OCI-LY3 (cell line): ENCODE measurements around the gene POLRMT.

Experiments used
- H2AFZ ChIP-seq: fragments of 200-600, 300-600 bp; shearing (Covaris generic); 2 replicates; pipeline ENCODE4 v1.6.0; 2014; ENCODE audit warnings: antibody characterized with exemption, low read depth, low read length
- H3K27ac ChIP-seq: fragments of 200-600, 300-600 bp; sonication (generic); 2 replicates; pipeline ENCODE4 v1.5.1; 2014; ENCODE audit warnings: mild to moderate bottlenecking, low read length, moderate library complexity, mixed read lengths
- H3K27me3 ChIP-seq: fragments of 200-600, 300-600 bp; sonication (generic); 2 replicates; pipeline ENCODE4 v1.6.1; 2014; ENCODE audit warnings: low read depth, low read length, mixed read lengths
- H3K36me3 ChIP-seq: fragments of 200-600, 300-600 bp; sonication (generic); replicated peaks from 2 replicates; pipeline ENCODE3; 2014; ENCODE audit warnings: low read depth, low read length, mixed read lengths
- H3K4me1 ChIP-seq: fragments of 300-600, 200-600 bp; sonication (generic); 2 replicates; pipeline ENCODE4 v1.6.1; 2014; ENCODE audit warnings: low read length, mixed read lengths
- H3K4me2 ChIP-seq: fragments of 200-600, 300-600 bp; sonication (generic); 2 replicates; pipeline ENCODE4 v1.6.1; 2014; ENCODE audit warnings: low read length, mixed read lengths
- H3K4me3 ChIP-seq: fragments of 300-600, 200-600 bp; sonication (generic); 2 replicates; pipeline ENCODE4 v1.5.1; 2014; ENCODE audit warnings: antibody characterized with exemption, mild to moderate bottlenecking, low read length, moderate library complexity
- H3K79me2 ChIP-seq: fragments of 300-600, 200-600 bp; shearing (Covaris generic); 2 replicates; pipeline ENCODE4 v1.6.1; 2014; ENCODE audit warnings: mild to moderate bottlenecking, low read length, mixed read lengths
- H3K9ac ChIP-seq: fragments of 300-600, 200-600 bp; shearing (Covaris generic); 2 replicates; pipeline ENCODE4 v1.6.0; 2014; ENCODE audit warnings: mild to moderate bottlenecking, low read length, moderate library complexity
- H3K9me3 ChIP-seq: fragments of 200-600, 300-600 bp; shearing (Covaris generic); 2 replicates; pipeline ENCODE4 v1.6.1; 2014; ENCODE audit warnings: low read length, mixed read lengths; ENCODE audit not compliant: insufficient read depth
- H4K20me1 ChIP-seq: fragments of 200-600, 300-600 bp; sonication (generic); 2 replicates; pipeline ENCODE4 v1.6.1; 2016; ENCODE audit warnings: low read length, mixed read lengths; ENCODE audit not compliant: insufficient read depth
- EZH2phosphoT487 ChIP-seq: fragments of 200-600 bp; shearing (Covaris generic); IDR thresholded peaks from 2 replicates; pipeline ENCODE4 v1.6.1; 2018; ENCODE audit warnings: antibody characterized with exemption, mixed run types, low read depth
- TF ChIP-seq, protein P1 (sequence below): fragments of 200-600, 300-600 bp; sonication (generic); IDR thresholded peaks from 2 replicates; pipeline ENCODE4 v1.5.1; 2014; ENCODE audit warnings: antibody characterized with exemption, low read length, low read depth

POLRMT gene

DNA sequence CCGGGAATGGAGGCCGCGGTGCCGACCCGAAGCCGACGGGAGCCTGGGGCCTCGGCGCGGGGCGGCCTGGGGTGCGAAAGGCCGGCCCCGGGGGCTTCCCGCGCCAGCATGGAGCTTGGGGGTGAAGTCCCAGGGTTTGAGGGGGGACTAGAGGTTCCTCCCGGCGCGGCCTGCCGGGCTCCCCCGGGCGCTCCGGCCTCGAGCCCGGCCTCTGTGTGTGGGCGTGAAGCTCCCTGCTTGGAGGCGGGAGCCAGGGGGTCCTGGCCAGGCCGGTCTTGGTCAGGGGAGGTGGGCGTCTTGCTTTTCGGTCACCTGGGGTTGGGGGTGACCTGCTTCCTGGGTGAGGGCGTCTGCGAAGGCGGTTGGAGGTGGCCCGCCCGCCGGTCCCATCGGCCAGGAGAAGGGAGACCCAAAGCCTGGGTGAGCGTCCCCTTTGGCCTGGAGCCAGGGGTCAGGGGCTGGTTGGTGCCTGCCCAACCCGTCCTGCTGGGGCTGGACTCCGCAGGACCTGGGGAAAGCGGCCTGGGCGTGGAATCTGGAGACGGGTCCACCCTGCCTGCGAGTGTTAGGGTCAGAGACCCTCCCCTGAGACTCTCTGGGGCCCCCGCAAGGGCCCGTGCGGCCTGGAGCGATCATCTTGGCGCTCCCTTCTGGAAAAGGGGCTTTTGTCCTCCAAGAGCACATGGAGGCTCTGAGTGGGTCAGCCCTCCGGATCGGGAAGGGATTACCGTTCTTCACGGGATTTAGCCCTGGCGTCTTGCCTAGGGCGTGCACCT lies 60.4 kb downstream of the POLRMT start:
- TF ChIP-seq, protein P1, sequence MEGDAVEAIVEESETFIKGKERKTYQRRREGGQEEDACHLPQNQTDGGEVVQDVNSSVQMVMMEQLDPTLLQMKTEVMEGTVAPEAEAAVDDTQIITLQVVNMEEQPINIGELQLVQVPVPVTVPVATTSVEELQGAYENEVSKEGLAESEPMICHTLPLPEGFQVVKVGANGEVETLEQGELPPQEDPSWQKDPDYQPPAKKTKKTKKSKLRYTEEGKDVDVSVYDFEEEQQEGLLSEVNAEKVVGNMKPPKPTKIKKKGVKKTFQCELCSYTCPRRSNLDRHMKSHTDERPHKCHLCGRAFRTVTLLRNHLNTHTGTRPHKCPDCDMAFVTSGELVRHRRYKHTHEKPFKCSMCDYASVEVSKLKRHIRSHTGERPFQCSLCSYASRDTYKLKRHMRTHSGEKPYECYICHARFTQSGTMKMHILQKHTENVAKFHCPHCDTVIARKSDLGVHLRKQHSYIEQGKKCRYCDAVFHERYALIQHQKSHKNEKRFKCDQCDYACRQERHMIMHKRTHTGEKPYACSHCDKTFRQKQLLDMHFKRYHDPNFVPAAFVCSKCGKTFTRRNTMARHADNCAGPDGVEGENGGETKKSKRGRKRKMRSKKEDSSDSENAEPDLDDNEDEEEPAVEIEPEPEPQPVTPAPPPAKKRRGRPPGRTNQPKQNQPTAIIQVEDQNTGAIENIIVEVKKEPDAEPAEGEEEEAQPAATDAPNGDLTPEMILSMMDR = no peak
- no peak for TF ChIP-seq EZH2phosphoT487
- Histone ChIP-seq H3K27ac (peak overlapping the region; percentile 67), H3K9ac (peak overlapping the region; percentile 95), H3K79me2 (peaks cover 55% of the 10 kb centered on the region), H3K27me3 (no peaks in the 10 kb centered on the region), H3K36me3 (peaks cover 23% of the 10 kb centered on the region), H3K4me1 (peaks cover 17% of the 10 kb centered on the region), H3K4me2 (peak overlapping the region; percentile 100), H4K20me1 (peaks cover 47% of the 10 kb centered on the region), H3K9me3 (no peaks in the 10 kb centered on the region), H3K4me3 (peak overlapping the region; percentile 93), H2AFZ (no peak overlapping the region)

DNA sequence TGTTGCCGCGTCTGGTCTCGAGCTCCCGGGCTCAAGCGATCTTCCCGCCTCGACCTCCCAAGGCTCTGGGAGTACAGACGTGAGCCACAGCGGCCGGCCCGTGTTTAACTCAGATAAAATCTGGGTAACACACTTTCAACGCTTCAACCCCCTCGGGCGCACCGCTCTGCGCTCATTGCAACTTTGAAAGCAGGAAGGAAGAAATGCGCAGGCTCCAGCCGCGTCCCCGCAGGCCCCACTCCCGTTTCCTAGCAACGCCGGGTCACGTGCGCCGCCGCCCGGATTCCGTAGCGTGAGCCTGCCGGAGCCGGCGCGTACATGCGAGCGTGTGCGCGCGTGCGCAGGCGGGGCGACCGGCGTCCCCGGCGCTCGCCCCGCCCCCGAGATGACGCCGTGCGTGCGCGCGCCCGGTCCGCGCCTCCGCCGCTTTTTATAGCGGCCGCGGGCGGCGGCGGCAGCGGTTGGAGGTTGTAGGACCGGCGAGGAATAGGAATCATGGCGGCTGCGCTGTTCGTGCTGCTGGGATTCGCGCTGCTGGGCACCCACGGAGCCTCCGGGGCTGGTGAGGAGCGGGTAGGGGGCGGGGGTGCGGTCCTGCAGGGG lies 61.1 kb downstream of the POLRMT start, which contains the start of gene BSG:
BSG (plus strand) TSS at position 457 of the 603 bp plus-strand sequence; CDS start at position 496, 39 bp downstream.
- Histone ChIP-seq H3K4me2 (peak within 1 kb of the TSS; percentile 100), H3K4me1 (peaks cover 17% of the 10 kb centered on the region), H3K9me3 (no peaks in the 10 kb centered on the region), H4K20me1 (peaks cover 40% of the 10 kb centered on the region), H3K27ac (peak within 1 kb of the TSS; percentile 94), H3K4me3 (peak within 1 kb of the TSS; percentile 93), H2AFZ (peak within 1 kb of the TSS; percentile 54), H3K27me3 (no peaks in the 10 kb centered on the region), H3K36me3 (peaks cover 16% of the 10 kb centered on the region), H3K79me2 (peaks cover 48% of the 10 kb centered on the region), H3K9ac (peak within 1 kb of the TSS; percentile 95)
- TF ChIP-seq, protein P1 = no peak
- TF ChIP-seq EZH2phosphoT487 = no peak

DNA sequence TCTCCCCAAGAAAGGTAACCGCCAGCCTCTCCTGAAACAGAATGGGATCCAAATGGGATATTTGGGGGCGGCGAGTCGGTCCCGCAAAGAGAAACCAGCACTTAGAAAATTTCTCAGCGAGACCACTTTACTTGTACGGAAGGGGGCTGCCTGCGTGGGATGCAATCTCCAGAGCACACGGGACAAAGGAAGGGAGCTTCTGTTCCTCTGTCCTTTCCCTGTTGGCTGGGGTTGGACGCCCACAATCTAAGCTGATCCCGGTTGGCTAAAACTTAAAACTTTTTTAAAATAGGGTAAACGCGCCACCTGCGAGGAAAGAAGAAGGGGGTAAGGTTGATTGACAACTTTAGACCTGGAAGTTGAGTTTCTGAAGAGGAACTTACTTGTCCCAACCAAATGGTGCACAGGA lies 61.8 kb downstream of the POLRMT start:
- Histone ChIP-seq H3K9ac (peak overlapping the region; percentile 92), H3K27me3 (no peaks in the 10 kb centered on the region), H3K4me3 (peak overlapping the region; percentile 82), H3K9me3 (no peaks in the 10 kb centered on the region), H4K20me1 (peaks cover 33% of the 10 kb centered on the region), H2AFZ (peak overlapping the region; percentile 54), H3K4me2 (peak overlapping the region; percentile 78), H3K79me2 (peaks cover 42% of the 10 kb centered on the region), H3K27ac (peak overlapping the region; percentile 94), H3K4me1 (peaks cover 17% of the 10 kb centered on the region), H3K36me3 (peaks cover 16% of the 10 kb centered on the region)
- TF ChIP-seq, protein P1 = no peak
- no peak for TF ChIP-seq EZH2phosphoT487

DNA sequence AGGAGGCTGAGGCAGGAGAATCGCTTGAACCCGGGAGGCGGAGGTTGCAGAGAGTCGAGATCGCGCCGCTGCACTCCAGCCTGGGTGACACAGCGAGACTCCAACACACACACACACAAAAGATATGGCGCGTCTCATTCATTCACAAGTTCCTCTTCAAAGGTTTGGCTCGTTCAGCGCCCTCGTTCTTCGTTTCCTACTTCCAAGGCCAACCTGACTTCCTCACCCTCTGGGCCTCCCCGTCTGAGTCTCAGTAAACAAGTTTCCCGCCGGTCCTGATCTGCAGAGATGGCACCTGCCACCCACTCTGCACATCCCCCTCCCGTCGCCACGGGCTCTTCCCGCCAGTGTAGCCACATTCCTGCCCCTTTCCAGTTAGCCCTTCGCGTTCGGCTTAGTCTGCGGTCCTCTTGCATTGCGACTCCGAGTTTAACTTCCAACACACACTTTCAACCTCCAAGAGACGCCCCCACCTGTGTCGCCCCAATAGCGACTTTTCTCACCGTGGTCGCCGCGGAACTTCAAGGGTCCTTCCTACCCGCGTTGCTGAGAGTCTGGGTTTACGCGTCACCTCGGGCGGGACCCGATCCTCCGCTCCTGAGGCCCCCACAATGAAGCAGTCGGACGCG lies 62.3 kb downstream of the POLRMT start:
- TF ChIP-seq, protein P1 = no peak
- TF ChIP-seq EZH2phosphoT487 = no peak
- H3K9me3 ChIP-seq = no peaks in the 10 kb centered on the region
- H2AFZ ChIP-seq = peak overlapping the region; percentile 54
- peak overlapping the region; percentile 82 for H3K4me3 ChIP-seq
- peak overlapping the region; percentile 94 for H3K27ac ChIP-seq
- peaks cover 17% of the 10 kb centered on the region for H3K4me1 ChIP-seq
- H4K20me1 ChIP-seq = peaks cover 28% of the 10 kb centered on the region
- peaks cover 37% of the 10 kb centered on the region for H3K79me2 ChIP-seq
- H3K36me3 ChIP-seq = peaks cover 18% of the 10 kb centered on the region
- no peaks in the 10 kb centered on the region for H3K27me3 ChIP-seq
- peak overlapping the region; percentile 78 for H3K4me2 ChIP-seq
- H3K9ac ChIP-seq = peak overlapping the region; percentile 92
